Erythroblast (primary cell): ENCODE measurements around the gene ACTMAP.

Experiments used
- GATA1 ChIP-seq: IDR thresholded peaks from 2 replicates; pipeline ENCODE4 v1.6.1; 2011; ENCODE audit warnings: low read depth, mild to moderate bottlenecking, control low read depth, low read length, moderate library complexity
- POLR2A ChIP-seq: IDR thresholded peaks from 2 replicates; pipeline ENCODE4 v1.6.1; 2011; ENCODE audit warnings: mild to moderate bottlenecking, low read length

DNA sequence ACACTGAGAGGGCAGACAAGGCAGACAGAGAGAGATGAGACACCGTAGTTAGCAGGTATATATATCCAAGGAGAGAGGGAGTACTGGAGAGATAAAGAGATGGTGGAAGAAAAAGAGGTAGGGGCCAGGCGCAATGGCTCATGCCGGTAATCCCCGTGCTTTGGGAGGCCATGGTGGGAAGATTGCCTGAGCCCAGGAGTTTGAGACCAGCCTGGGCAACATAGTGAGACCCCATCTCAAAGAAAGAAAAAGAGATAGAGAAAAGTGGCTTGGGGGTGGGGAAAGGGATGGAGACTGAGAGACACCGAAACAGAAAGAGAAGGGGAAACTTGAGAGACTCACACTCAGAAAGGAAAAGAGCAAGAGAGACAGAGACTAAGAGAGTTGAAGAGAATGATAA lies 30.3 kb upstream of the ACTMAP start:
- no peak for TF ChIP-seq POLR2A
- no peak for TF ChIP-seq GATA1
